ENCODE data around the gene ASIC2.
"Not testable (repeated sequence)": the region's sequence is repeated elsewhere in the genome, so short reads cannot be mapped to it uniquely, and the experiment has no call there.

The ASIC2 gene

GRCh38 chr17:32992321-32993033 is 300.6 kb downstream of the ASIC2 start (continued):
- TF ChIP-seq PRDM10 (tag by site-specific recombination; IDR thresholded peaks at IDR 0.05) = no peak

- Histone ChIP-seq H3K4me3 (ENCODE audit: low read depth, low read length) (no peak overlapping the region), H3K9me3 (ENCODE audit: control insufficient read depth, insufficient read depth, low read depth, low read length) (no peaks in the 10 kb centered on the region), H3K36me3 (ENCODE audit: control insufficient read depth in 2 of 2, insufficient read depth in 1 of 2, low read length in 2 of 2) (no peaks in the 10 kb centered on the region), H3K27ac (ENCODE audit: extremely low read depth, low read depth, low read length) (no peak overlapping the region), H3K4me1 (ENCODE audit: control insufficient read depth, insufficient read depth, low read length) (no peaks in the 10 kb centered on the region)
- ChIA-PET CTCF (interaction anchor here (0.9 kb wide), 1 partner anchor 10 kb away, joined by 3 read pairs; no protein-coding TSS in a partner anchor), POLR2A (no interaction called here)
- TF ChIP-seq ZNF707 (tag by site-specific recombination; IDR thresholded peaks at IDR 0.05) (no peak), ZNF704 (tag by site-specific recombination; IDR thresholded peaks at IDR 0.05) (no peak), ZNF138 (tag by site-specific recombination; IDR thresholded peaks at IDR 0.05; ENCODE audit: borderline replicate concordance) (no peak), KLF7 (tag by site-specific recombination; IDR thresholded peaks at IDR 0.05; ENCODE audit: borderline replicate concordance) (no peak), ZBTB8A (tag by site-specific recombination; IDR thresholded peaks at IDR 0.05) (no peak), ZNF544 (tag by site-specific recombination; IDR thresholded peaks at IDR 0.05) (no peak), ZBTB48 (tag by site-specific recombination; IDR thresholded peaks at IDR 0.05) (no peak), ZNF184 (tag by site-specific recombination; IDR thresholded peaks at IDR 0.05) (no peak), ZNF843 (tag by site-specific recombination; IDR thresholded peaks at IDR 0.05) (no peak), IKZF3 (tag by site-specific recombination; IDR thresholded peaks at IDR 0.05) (no peak), ZNF626 (tag by site-specific recombination; IDR thresholded peaks at IDR 0.05) (no peak), ZNF19 (tag by site-specific recombination; IDR thresholded peaks at IDR 0.05; ENCODE audit: low read depth) (no peak), ZIC2 (tag by site-specific recombination; IDR thresholded peaks at IDR 0.05) (no peak), ZBTB44 (tag by site-specific recombination; IDR thresholded peaks at IDR 0.05) (no peak), REST (tag by site-specific recombination; IDR thresholded peaks at IDR 0.05) (no peak), ZBTB10 (tag by site-specific recombination; IDR thresholded peaks at IDR 0.05) (no peak), ZBTB1 (tag by site-specific recombination; IDR thresholded peaks at IDR 0.05) (no peak), ZNF658 (tag by site-specific recombination; IDR thresholded peaks at IDR 0.05) (no peak)
These were observed 304.5 kb downstream of the ASIC2 start for GRCh38 chr17:32988481-32989101.

- H3K4me1 ChIP-seq (ENCODE audit: control insufficient read depth, insufficient read depth, low read length); POLR2A ChIA-PET; H3K9me3 ChIP-seq (ENCODE audit: control insufficient read depth, insufficient read depth, low read depth, low read length); H3K27ac ChIP-seq (ENCODE audit: extremely low read depth, low read depth, low read length); H3K4me3 ChIP-seq (ENCODE audit: low read depth, low read length); H3K36me3 ChIP-seq (ENCODE audit: control insufficient read depth in 2 of 2, insufficient read depth in 1 of 2, low read length in 2 of 2): not testable (repeated sequence)
- CTCF ChIA-PET = interaction anchor here (0.9 kb wide), 1 partner anchor 11 kb away, joined by 3 read pairs; no protein-coding TSS in a partner anchor
These were observed 305.2 kb downstream of the ASIC2 start for GRCh38 chr17:32987868-32988267.
